ENCODE measurements around the gene ADAM10. TPM values are rescaled to one million over a fixed set of nuclear protein-coding genes. Genes with fewer than 3 reads are reported as not detected.

ADAM10 gene
- total RNA-seq, 2 donors from 2014 or later: 85.3 to 93.0 TPM

DNA sequence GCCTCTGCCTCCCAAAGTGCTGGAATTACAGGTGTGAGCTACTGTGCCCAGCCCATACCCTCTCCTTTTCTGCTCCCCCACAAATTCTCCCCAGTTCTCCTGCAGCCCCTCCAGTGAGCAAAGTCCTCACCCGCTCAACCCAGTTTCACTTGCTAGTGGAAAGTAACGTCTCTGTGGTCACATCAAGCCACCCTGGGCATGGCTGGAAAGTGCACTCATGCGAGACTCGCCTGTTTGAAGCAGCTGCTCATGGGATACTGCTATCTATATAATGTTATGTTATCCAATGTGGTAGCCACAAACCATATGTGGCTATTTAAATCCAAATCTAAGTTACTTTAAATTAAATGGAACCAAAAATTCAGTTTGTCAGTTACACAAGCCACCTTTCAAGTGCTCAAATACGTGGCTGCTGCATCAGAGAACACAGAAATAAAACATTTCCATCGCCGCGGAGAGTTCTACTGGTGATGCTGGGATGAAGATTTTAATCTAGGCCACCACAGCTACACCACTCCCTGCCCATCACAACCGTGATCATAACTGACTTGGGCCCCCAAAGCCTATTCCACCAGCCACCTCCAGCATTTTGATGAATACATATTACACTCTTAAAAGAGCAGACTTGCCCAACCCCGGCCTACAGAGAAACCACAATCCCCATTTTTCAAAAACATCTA lies 198.3 kb downstream of the ADAM10 start:
- Mint-ChIP-seq H3K27ac (peak overlapping the region; percentile 82), H3K36me3 (ENCODE audit: low read depth) (no peaks in the 10 kb centered on the region), H3K9me3 (no peaks in the 10 kb centered on the region), H3K4me1 (peaks cover 19% of the 10 kb centered on the region), H3K27me3 (no peaks in the 10 kb centered on the region), H3K4me3 (peak overlapping the region; percentile 69)
- peak; percentile 66 for ATAC-seq (replicated peaks)

DNA sequence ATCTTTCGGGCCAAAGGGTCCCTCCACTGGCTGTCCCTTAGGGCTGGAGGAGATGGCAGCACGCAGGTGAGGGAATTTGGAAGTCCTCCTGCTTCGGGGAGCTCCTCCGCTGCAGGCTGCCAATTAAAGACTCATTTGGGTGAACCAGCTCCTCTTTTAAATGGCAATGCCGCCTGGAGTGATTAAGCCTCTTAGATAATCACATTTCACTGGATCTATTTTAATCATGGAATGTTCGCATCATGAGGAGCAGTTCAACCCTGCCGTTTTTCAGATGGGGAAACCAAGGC lies 199.8 kb downstream of the ADAM10 start:
- peaks cover 26% of the 10 kb centered on the region for H3K4me1 Mint-ChIP-seq
- H3K27ac Mint-ChIP-seq: peak overlapping the region; percentile 43
- H3K9me3 Mint-ChIP-seq: no peaks in the 10 kb centered on the region
- no peak for ATAC-seq (replicated peaks)
- H3K4me3 Mint-ChIP-seq: no peak overlapping the region
- H3K27me3 Mint-ChIP-seq: no peaks in the 10 kb centered on the region
- no peaks in the 10 kb centered on the region for H3K36me3 Mint-ChIP-seq (ENCODE audit: low read depth)

DNA sequence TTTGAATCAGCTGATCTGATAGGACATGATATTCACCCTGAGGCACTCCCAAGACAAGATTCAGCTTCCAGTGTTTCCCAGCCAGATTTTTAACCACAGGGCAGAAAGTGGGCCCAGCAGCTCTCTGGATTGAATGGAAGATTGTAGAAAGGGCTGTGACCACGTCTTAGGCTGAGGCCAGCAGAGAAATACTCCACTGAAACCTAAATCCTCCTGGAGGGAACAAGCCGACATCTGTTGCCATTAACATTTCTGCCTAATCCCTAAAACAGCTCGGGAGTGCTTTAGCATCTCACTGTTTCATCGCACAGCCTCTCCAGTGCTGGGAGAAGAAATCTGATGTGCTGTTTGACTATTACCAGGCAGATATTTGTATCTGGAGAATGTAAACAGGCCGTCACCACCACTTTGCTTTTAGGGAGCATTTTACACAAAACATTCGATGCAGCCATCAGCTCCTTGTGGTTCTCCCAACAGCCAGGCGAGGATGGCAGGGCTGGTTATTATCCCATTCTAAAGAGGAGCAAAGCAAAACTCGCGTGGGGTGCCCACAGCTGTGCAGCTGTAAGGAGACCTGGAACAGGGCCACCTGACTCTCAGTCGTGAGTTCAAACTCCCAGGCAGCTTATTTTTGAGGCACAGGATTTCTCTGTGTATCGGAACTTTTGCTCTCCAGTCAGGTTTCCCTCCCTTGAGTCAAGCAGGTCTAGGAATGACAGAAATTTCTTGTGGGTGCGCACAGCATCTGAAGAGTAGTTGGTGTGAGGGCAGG lies 200.3 kb downstream of the ADAM10 start:
- no peaks in the 10 kb centered on the region for H3K27me3 Mint-ChIP-seq
- H3K4me3 Mint-ChIP-seq: no peak overlapping the region
- ATAC-seq (replicated peaks): no peak
- no peaks in the 10 kb centered on the region for H3K9me3 Mint-ChIP-seq
- no peaks in the 10 kb centered on the region for H3K36me3 Mint-ChIP-seq (ENCODE audit: low read depth)
- peak overlapping the region; percentile 43 for H3K27ac Mint-ChIP-seq
- peaks cover 27% of the 10 kb centered on the region for H3K4me1 Mint-ChIP-seq

DNA sequence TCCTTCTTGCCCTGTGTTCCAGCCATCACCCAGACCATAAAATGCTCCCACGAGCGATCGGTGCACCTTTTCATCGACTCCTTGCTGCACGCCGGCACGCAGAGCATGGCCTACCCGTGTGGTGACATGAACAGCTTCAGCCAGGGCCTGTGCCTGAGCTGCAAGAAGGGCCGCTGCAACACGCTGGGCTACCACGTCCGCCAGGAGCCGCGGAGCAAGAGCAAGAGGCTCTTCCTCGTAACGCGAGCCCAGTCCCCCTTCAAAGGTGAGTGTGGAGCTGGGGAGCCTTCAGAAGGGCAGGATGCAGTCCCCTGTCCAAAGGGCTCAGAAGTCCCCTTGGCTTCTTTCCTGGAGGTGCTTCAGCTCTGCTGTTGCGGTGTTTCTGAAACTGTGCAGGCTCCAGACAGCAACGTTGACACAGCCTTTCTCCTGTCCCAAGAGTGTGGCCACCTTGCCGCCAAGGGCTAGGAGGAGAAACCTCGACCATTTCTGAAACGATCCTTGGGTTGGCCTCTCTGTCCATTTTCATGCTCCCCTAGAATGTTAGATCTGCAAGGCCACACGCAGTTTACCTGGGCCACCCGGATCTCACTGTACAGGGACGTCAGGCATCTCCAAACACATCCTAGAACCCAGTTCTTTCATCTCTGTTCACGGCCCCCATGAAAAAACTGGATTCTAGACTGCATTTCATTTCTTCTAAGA lies 201.0 kb downstream of the ADAM10 start:
- H3K27me3 Mint-ChIP-seq: no peaks in the 10 kb centered on the region
- ATAC-seq (replicated peaks): no peak
- H3K4me3 Mint-ChIP-seq: no peak overlapping the region
- H3K36me3 Mint-ChIP-seq (ENCODE audit: low read depth): no peaks in the 10 kb centered on the region
- no peak overlapping the region for H3K27ac Mint-ChIP-seq
- H3K4me1 Mint-ChIP-seq: peaks cover 27% of the 10 kb centered on the region
- H3K9me3 Mint-ChIP-seq: no peaks in the 10 kb centered on the region

DNA sequence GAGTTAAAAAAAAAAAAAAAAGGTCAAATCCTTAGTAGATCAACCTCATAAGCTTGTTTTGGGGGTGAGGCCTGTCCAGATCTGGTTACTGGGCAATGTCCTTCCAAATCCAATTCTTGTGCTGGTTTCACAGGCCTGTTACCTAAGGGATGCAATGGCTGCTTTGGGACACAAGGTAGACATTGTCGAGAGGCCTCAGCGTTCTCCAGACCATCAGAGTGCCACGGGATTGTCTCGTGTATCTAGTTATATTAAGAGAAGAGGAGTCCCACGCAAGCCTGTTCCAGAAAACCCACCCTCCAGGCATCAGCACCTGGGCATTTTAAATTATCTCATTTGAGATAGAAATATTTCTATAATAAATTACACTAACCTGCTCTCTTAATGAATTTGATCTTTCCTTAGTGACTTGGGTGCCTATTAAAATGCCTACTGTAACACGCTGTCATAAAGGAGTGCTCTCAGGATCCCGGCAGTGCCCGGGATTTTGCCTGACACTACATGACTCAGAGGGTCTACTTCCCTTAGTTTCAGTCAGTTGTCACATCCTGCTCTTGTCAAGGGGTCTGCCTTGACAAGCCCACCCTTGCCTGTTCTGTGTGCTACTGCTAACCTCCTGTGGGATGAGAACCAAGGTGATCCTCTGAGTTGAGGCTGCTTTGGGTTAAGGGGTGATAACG lies 201.7 kb downstream of the ADAM10 start:
- Mint-ChIP-seq H3K4me3 (no peak overlapping the region), H3K27ac (no peak overlapping the region), H3K9me3 (no peaks in the 10 kb centered on the region), H3K27me3 (no peaks in the 10 kb centered on the region), H3K36me3 (ENCODE audit: low read depth) (no peaks in the 10 kb centered on the region), H3K4me1 (peaks cover 27% of the 10 kb centered on the region)
- ATAC-seq (replicated peaks): no peak

DNA sequence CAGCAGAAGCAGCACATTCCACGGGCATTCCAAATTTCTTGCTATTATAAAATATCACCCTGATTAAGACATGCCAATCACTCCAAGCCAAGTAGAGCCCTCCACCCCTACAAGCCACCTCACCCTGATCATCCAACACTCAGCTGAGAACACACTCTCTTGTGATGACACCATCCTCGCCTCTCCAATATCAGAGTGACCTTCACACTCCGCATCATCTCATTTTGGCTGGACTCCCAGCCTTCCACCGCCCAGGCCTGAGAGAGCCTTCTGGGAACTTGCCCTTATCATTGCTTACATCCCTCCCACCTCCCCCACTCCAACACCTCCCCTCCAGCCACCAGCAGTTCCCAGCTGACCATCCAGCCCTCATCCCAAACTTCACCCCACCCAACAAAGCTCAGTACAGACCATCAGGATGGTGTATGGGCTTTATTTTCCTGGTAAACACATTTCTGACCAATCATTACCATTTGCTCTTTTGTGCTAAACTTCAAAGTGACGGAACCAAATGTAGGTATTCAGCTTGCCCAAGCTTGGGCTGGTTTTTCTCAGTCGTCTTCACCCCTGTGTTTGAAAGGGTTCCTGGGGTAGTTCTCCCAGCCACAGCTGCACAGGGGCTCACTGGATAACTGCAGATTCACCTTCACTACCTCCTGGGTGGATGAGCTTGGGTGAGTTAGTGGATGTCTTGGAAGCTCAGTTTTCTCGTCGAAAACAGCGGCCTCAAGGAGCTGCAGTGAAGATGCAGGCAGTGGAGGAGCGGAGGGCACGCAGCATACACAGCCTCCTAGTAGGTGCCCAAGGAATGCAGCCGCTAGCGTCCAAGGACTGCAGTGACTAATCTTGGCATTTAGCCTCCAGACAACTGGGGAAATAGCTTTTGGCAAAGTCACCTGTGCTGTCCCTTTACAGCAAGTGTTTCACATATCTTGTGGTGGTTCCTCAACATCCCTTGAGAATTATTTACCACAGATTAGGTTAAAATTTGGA lies 202.6 kb downstream of the ADAM10 start:
- H3K36me3 Mint-ChIP-seq (ENCODE audit: low read depth): no peaks in the 10 kb centered on the region
- no peak for ATAC-seq (replicated peaks)
- H3K27me3 Mint-ChIP-seq: no peaks in the 10 kb centered on the region
- no peaks in the 10 kb centered on the region for H3K9me3 Mint-ChIP-seq
- peak overlapping the region; percentile 83 for H3K27ac Mint-ChIP-seq
- H3K4me1 Mint-ChIP-seq: peaks cover 24% of the 10 kb centered on the region
- no peak overlapping the region for H3K4me3 Mint-ChIP-seq

DNA sequence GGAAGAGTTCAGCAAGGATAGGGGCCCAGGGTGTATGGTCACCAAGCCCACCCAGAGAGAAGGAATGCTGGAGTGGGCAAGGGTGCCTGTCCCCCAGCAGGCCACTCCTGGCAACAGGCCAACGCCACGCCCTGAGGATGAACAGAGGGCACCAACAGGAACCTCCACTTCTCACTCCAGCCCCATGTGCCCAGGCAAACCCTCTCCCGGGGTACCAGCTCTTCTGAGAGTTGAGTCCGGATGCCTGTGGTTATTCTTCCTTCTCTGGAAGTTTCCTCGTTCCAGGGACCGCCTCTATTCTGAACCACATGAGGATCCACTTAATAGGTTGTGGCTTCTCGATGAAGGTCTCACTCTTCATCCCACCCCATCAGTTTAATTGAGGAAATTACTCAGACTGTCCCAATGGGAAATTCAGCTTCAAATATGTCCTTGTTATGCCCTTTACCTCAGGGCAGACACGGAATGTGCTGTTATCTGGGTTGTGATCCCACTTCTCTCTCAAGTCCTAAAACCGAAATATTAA lies 203.4 kb downstream of the ADAM10 start:
- Mint-ChIP-seq H3K27me3 (no peaks in the 10 kb centered on the region), H3K4me3 (peak overlapping the region; percentile 63), H3K27ac (peak overlapping the region; percentile 83), H3K4me1 (peaks cover 16% of the 10 kb centered on the region), H3K36me3 (ENCODE audit: low read depth) (no peaks in the 10 kb centered on the region), H3K9me3 (no peaks in the 10 kb centered on the region)
- ATAC-seq (replicated peaks): no peak

DNA sequence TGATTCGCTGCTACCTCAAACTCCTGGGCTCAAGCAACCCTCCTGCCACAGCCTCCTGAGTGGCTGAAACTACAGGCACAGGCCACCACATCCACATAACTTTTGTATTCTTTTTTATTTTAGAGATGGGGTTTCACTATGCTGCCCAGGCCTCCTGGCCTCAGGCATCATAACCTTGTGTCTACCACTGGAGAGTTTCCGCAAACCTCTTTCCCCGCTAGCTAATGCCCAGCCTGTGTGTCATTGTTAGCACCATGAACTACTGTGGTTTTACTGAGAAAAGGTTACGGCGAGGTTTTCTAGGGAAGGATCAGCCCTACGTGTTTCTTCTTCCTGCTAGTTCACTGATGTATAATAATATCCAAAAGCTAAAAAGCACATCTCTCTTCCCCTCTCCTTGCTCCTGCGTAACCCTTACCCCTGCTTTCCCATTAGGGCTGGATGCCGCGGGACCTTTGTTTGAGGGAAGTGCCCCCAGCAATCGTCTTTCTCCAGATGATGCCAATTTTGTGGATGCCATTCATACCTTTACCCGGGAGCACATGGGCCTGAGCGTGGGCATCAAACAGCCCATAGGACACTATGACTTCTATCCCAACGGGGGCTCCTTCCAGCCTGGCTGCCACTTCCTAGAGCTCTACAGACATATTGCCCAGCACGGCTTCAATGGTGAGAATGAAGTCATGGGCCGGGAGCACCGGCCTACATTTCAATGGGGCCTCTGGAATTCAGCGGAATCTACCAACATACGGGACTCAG lies 204.0 kb downstream of the ADAM10 start:
- Mint-ChIP-seq H3K4me3 (peak overlapping the region; percentile 63), H3K36me3 (ENCODE audit: low read depth) (no peaks in the 10 kb centered on the region), H3K9me3 (no peaks in the 10 kb centered on the region), H3K27me3 (no peaks in the 10 kb centered on the region), H3K4me1 (peaks cover 14% of the 10 kb centered on the region), H3K27ac (peak overlapping the region; percentile 83)
- peak; percentile 99 for ATAC-seq (replicated peaks)

DNA sequence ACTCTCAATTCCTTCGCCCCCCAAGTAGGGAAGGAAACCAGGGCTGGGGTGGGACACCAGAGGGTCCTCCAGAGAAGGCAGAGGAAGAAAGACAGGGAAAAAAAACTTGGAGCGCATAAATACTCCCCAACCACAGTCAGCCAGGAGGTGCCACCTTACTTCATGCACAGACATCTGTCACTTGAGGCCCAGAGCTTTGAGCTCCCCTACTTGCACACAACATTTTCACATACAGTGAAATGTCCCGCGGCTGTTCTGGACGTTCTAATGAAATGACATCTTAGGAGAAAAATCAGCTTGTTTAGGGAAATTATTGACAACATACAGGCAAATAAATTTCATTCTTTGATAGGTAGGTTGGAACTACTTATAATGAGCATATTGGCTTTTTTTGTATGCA lies 204.8 kb downstream of the ADAM10 start:
- Mint-ChIP-seq H3K27me3 (no peaks in the 10 kb centered on the region), H3K36me3 (ENCODE audit: low read depth) (no peaks in the 10 kb centered on the region), H3K4me1 (peaks cover 8% of the 10 kb centered on the region), H3K4me3 (peak overlapping the region; percentile 63), H3K9me3 (no peaks in the 10 kb centered on the region), H3K27ac (peak overlapping the region; percentile 83)
- ATAC-seq (replicated peaks): no peak

DNA sequence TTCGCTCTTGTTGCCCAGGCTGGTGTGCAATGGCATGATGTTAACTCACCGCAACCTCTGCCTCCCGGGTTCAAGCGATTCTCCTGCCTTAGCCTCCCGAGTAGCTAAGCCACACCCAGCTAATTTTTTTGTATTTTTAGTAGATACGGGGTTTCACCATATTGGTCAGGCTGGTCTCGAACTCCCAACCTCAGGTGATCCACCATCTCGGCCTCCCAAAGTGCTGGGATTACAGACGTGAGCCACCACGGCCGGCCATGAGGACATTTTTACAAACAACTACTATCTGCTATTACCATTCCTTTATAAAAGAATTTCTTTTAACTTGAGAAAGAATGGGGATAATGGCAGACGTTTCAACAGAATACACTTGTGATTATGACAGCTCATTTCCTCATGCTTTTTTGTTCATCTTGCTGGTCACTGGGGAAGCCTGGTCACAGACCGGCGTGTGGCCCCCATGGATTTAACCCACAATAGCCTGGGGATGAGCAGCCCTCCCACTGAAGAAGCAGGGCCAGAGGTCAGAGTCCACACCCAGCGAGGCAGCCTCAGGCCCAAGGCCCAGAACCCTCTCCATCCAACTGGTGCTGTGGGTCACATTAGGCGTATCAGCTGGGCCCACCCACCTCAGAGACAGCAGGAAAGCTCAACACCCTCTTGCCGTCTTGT lies 205.7 kb downstream of the ADAM10 start:
- no peak for ATAC-seq (replicated peaks)
- no peaks in the 10 kb centered on the region for H3K36me3 Mint-ChIP-seq (ENCODE audit: low read depth)
- H3K4me3 Mint-ChIP-seq: no peak overlapping the region
- no peaks in the 10 kb centered on the region for H3K9me3 Mint-ChIP-seq
- H3K4me1 Mint-ChIP-seq: peaks cover 8% of the 10 kb centered on the region
- no peaks in the 10 kb centered on the region for H3K27me3 Mint-ChIP-seq
- no peak overlapping the region for H3K27ac Mint-ChIP-seq

DNA sequence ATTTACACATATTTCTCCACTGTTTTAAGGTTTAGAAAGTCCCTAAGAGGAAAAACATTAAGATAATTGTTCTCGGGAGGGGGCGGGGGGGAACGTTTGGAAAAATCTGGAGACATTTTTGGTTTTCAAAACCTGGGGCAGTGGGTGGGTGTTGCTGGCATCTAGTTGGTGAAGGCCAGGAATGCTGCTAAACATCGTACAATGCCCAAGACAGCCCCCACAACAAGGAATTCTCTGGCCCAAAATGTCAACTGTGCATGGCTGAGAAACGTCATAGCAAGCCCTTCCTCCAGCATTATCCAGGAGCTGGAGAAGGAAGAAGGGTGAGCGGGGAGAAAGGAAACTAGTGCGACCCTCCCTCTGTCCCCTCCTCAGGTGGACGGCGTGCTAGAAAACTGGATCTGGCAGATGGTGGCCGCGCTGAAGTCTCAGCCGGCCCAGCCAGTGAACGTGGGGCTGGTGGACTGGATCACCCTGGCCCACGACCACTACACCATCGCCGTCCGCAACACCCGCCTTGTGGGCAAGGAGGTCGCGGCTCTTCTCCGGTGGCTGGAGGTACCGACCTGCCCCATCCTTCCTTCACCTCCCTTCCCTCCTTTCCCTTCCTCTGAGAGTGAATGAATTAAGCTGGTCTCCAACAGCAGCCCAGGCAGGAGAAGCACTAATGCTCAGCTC lies 208.0 kb downstream of the ADAM10 start:
- no peaks in the 10 kb centered on the region for H3K9me3 Mint-ChIP-seq
- ATAC-seq (replicated peaks): no peak
- H3K4me1 Mint-ChIP-seq: peaks cover 8% of the 10 kb centered on the region

DNA sequence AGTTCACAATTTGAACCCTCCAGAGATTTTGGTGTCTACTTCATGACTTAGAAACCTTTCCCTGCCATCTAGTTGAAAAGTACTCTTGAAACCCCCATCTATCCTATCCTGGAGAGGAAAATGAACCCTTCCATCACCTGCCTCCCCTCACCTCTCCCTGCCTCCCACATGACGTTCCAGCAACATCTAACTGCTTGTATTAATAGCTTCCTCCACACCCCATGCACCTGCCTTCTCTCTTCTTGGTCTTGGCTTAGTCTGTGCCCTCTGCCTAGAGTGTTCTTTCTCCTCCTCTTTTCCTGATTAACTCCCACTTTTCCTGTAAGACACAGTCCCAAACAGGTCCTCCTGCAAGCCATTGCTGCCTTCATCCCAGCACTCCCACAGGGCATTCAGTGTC lies 210.0 kb downstream of the ADAM10 start:
- H3K36me3 Mint-ChIP-seq (ENCODE audit: low read depth): no peaks in the 10 kb centered on the region
- ATAC-seq (replicated peaks): no peak
- H3K27ac Mint-ChIP-seq: no peak overlapping the region
- H3K27me3 Mint-ChIP-seq: no peaks in the 10 kb centered on the region
- H3K4me1 Mint-ChIP-seq: no peaks in the 10 kb centered on the region
- H3K9me3 Mint-ChIP-seq: no peaks in the 10 kb centered on the region
- no peak overlapping the region for H3K4me3 Mint-ChIP-seq

More for the DNA sequence above, 208.0 kb downstream of the ADAM10 start:
- no peak overlapping the region for H3K4me3 Mint-ChIP-seq
- no peaks in the 10 kb centered on the region for H3K36me3 Mint-ChIP-seq (ENCODE audit: low read depth)
- no peaks in the 10 kb centered on the region for H3K27me3 Mint-ChIP-seq
- H3K27ac Mint-ChIP-seq: no peak overlapping the region

All from activated T-helper 17 cell treated with anti-CD3 and anti-CD28 coated beads, Interleukin-2, amount 50 U/mL, for 72 hours (primary cell).